Measurements from ENCODE around the gene NIF3L1. TPM values are rescaled to one million over a fixed set of nuclear protein-coding genes. Genes with fewer than 3 reads are reported as not detected.

NIF3L1 gene, protein sequence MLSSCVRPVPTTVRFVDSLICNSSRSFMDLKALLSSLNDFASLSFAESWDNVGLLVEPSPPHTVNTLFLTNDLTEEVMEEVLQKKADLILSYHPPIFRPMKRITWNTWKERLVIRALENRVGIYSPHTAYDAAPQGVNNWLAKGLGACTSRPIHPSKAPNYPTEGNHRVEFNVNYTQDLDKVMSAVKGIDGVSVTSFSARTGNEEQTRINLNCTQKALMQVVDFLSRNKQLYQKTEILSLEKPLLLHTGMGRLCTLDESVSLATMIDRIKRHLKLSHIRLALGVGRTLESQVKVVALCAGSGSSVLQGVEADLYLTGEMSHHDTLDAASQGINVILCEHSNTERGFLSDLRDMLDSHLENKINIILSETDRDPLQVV
- 10 to 100 TPM in 3 of 4 donors, 1 to 10 TPM in 1; 7.4 to 27.5 (median 18.0) TPM for total RNA-seq

GRCh38 chr2:200888704-200889625 lies at the start of gene NIF3L1, which contains the start of gene PPIL3:
NIF3L1 (plus strand) TSS chr2:200889371; CDS start chr2:200891944, 2,573 bp downstream.
PPIL3 (minus strand) TSS chr2:200889077; CDS start chr2:200887615, 1,462 bp downstream.
- Histone ChIP-seq H3K27ac (peak within 1 kb of the TSS; percentile 81 to 98 (median 96)), H3K36me3 (peaks cover 0 to 15% (median 0%) of the 10 kb centered on the region in 3 donors), H3K4me1 (peaks cover 0 to 16% (median 2%) of the 10 kb centered on the region in 4 donors), H3K4me3 (peak within 1 kb of the TSS; percentile 51 to 86 (median 76)), H3K9me3 (no peaks in the 10 kb centered on the region), H3K27me3 (no peaks in the 10 kb centered on the region)
- peak; percentile 96 to 99 (median 97) for DNase-seq
- TF ChIP-seq CTCF (IDR thresholded peaks at IDR 0.05) (peak in 2 of 6 experiments; percentile 11 to 12), POLR2A (IDR thresholded peaks at IDR 0.05) (no peak)

DNA sequence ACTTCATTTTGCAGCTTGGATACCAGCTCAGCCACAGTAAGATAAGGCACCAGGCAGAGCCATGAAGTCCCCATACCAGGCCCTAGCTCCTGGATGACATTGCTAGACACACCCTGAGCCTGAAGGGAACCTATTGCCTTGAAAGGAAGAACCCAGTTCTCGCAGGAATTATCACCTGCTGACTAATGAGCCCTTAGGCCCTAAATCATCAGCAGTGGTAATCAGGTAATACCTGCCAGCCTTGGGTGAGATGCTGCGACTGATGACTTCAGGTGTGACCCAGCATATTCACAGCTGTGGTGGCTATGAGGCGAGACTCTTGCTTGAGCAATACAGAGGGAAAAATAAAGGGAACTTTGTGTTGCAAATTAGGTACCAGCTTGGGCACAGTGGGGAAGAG lies 49.7 kb upstream of the NIF3L1 start:
- Histone ChIP-seq H3K27me3 (no peaks in the 10 kb centered on the region), H3K9me3 (peaks cover 0 to 8% (median 0%) of the 10 kb centered on the region in 4 donors), H3K4me3 (no peak overlapping the region), H3K27ac (no peak overlapping the region), H3K36me3 (no peaks in the 10 kb centered on the region), H3K4me1 (no peaks in the 10 kb centered on the region)
- no peak for DNase-seq
- TF ChIP-seq CTCF (IDR thresholded peaks at IDR 0.05) (no peak), POLR2A (IDR thresholded peaks at IDR 0.05) (no peak)

DNA sequence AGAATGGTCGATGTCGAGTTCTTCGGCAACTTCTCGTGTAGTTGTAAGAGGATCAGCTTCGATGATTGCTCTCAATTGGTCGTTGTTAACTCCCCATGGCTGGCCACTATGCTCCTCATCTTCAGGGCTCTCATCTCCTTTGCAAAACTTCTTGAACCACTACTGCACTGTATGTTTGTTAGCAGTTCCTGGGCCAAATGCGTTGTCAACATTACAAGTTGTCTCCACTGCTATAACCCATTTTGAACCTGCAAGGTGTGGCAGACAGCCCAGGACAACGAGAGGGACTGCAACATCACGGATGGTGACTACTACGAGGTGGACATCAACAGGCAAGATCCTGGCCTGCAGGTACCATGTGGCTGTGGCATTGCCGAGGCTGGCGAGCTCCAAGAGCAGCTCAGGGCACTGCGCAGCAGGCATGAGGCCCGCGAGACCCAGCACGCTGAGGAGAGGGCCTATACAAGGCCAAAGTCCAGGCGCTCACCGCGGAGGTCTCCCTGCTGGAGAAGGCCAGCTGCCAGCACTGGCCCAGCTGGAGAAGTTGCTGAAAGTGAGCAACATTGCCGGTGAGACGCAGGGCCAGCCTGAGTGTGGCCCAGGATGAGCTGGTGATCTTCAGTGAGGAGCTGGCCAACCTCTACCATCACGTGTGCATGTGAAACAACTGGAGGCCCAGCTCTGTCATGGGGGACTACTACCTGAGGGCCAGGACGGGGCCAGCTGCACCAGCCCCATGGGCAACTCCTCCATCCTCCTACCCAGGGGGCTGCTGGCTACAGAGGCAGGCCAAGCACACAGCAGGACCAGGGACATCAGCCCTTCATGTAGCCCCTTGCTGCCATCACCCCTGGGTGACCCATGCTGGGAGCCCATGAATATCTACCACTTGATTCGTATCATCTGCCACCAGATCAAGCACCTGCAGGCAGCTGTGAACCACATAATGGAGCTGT lies 44.9 kb upstream of the NIF3L1 start:
- H3K4me1 ChIP-seq: no peaks in the 10 kb centered on the region
- H3K27ac ChIP-seq: no peak overlapping the region
- H3K4me3 ChIP-seq: no peak overlapping the region
- H3K9me3 ChIP-seq: no peaks in the 10 kb centered on the region
- no peak for DNase-seq
- H3K27me3 ChIP-seq: no peaks in the 10 kb centered on the region
- TF ChIP-seq CTCF (IDR thresholded peaks at IDR 0.05) (no peak), POLR2A (IDR thresholded peaks at IDR 0.05) (no peak)
- no peaks in the 10 kb centered on the region for H3K36me3 ChIP-seq

DNA sequence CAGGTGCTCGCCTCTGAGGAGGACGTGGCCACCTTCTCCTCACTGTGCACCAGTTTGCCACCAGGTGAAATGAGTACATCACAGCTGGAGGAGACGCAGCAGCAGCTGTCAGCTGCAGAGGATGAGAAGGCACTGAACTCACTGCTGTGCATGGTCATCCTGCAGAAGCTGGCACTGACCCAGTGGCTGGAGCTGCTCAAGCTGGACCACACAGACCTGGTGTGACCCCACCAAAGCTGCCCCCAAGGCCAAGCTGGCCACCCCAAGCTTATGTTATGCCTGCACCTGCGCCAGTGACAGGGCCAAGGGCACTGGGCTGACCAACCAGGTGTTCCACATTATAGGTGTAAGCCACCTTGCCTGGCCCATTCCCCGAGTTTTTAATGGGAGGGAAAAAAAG lies 44.0 kb upstream of the NIF3L1 start:
- Histone ChIP-seq H3K9me3 (no peaks in the 10 kb centered on the region), H3K36me3 (no peaks in the 10 kb centered on the region), H3K27me3 (no peaks in the 10 kb centered on the region), H3K27ac (no peak overlapping the region), H3K4me1 (no peaks in the 10 kb centered on the region), H3K4me3 (no peak overlapping the region)
- no peak for TF ChIP-seq POLR2A (IDR thresholded peaks at IDR 0.05)
- TF ChIP-seq CTCF (IDR thresholded peaks at IDR 0.05): no peak
- DNase-seq: no peak
